Activated naive CD8-positive, alpha-beta T cell treated with anti-CD3 and anti-CD28 coated beads for 36 hours (primary cell): Measurements from ENCODE around the gene RRAGC. TPM values are rescaled to one million over a fixed set of nuclear protein-coding genes. Genes with fewer than 3 reads are reported as not detected.

Experiments
- DNase-seq: peaks from one replicate; pipeline ENCODE4 v3.0.0; 2021
- H3K27ac Mint-ChIP-seq: one replicate; pipeline ENCODE4 v1.8.0; 2022; ENCODE audit warnings: mild to moderate bottlenecking, moderate library complexity, mixed read lengths
- H3K27me3 Mint-ChIP-seq: one replicate; pipeline ENCODE4 v1.8.0; 2022; ENCODE audit warnings: mild to moderate bottlenecking, mixed read lengths
- H3K36me3 Mint-ChIP-seq: one replicate; pipeline ENCODE4 v1.8.0; 2021; ENCODE audit warnings: mild to moderate bottlenecking, mixed read lengths
- H3K4me1 Mint-ChIP-seq: one replicate; pipeline ENCODE4 v1.8.0; 2021; ENCODE audit warnings: mixed read lengths
- H3K4me3 Mint-ChIP-seq: one replicate; pipeline ENCODE4 v1.8.0; 2022; ENCODE audit warnings: mild to moderate bottlenecking, moderate library complexity, mixed read lengths
- H3K9me3 Mint-ChIP-seq: one replicate; pipeline ENCODE4 v1.8.0; 2022; ENCODE audit warnings: mixed read lengths
- total RNA-seq, 2 experiments: library from RNA; stranded (reverse); gene quantifications; one replicate each; pipeline ENCODE4 v1.2.3, GENCODE V29; 2021

RRAGC gene
- total RNA-seq, 2 experiments from 2014 or later = 10.0 to 10.1 TPM

DNA sequence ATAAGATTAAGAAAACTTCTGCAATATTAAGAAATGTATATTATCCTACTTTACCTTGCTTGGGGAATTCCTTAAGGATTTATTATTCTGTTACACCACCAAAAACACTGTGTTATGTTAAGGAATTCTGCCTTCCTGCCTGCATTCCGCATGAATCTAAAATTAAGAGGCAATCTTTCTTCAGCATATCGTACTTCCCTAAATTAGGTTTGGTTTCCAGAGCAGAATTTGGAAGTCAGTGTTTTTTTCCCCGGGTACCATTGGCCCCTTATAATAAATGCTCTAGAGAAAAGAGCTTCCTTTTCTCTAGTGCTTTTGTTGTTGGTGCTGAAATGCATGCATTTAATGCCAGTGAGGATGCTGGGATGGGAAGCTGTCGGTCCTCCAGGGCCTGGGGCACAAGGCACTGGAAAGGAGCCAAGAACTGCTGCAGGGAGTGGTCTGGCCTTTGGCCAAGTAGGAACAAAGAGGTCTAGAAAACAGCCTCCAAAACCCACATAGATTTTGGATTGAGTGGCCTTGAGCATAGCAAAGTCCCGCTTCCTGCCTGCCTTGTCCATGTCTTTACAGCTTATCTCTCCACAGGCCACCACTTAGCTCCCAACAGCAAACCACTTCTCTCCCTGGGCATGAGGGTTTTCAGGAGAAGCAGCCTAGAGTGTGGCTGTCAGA is 69.9 kb downstream of the RRAGC start:
- Mint-ChIP-seq H3K27me3 (peaks cover 67% of the 10 kb centered on the region), H3K4me1 (no peaks in the 10 kb centered on the region), H3K4me3 (no peak overlapping the region), H3K36me3 (no peaks in the 10 kb centered on the region), H3K27ac (no peak overlapping the region), H3K9me3 (peaks cover 10% of the 10 kb centered on the region)
- DNase-seq = no peak

GRCh38 chr1:38788341-38789336 is 70.9 kb downstream of the RRAGC start:
- Mint-ChIP-seq H3K9me3 (peaks cover 5% of the 10 kb centered on the region), H3K4me3 (no peak overlapping the region), H3K4me1 (no peaks in the 10 kb centered on the region), H3K27me3 (peaks cover 68% of the 10 kb centered on the region), H3K27ac (no peak overlapping the region), H3K36me3 (no peaks in the 10 kb centered on the region)
- DNase-seq = no peak

Other genes starting within 250 kb of the RRAGC start
- 10 to 100 TPM; 45.6 to 49.1 TPM for gene MYCBP, start 13.6 kb upstream of the RRAGC start, total RNA-seq
- not detected for gene GJA9, start 21.8 kb upstream of the RRAGC start, total RNA-seq
- not detected for gene RHBDL2, start 82.1 kb upstream of the RRAGC start, total RNA-seq
- 10 to 100 TPM; 68.2 to 70.7 TPM for gene AKIRIN1, start 131.5 kb upstream of the RRAGC start, total RNA-seq
- 100 to 1,000 TPM; 191 to 201 TPM for gene NDUFS5, start 166.6 kb upstream of the RRAGC start, total RNA-seq